HUDEP-2 (cell line): Measurements from ENCODE around the gene PMEPA1.

Experiments
- DNase-seq, 76 experiments: peaks; one replicate each; lab custom pipeline; 2025; ENCODE audit not compliant: unreplicated experiment in 76 of 76; lab: John Stamatoyannopoulos, UW

The PMEPA1 gene

DNA sequence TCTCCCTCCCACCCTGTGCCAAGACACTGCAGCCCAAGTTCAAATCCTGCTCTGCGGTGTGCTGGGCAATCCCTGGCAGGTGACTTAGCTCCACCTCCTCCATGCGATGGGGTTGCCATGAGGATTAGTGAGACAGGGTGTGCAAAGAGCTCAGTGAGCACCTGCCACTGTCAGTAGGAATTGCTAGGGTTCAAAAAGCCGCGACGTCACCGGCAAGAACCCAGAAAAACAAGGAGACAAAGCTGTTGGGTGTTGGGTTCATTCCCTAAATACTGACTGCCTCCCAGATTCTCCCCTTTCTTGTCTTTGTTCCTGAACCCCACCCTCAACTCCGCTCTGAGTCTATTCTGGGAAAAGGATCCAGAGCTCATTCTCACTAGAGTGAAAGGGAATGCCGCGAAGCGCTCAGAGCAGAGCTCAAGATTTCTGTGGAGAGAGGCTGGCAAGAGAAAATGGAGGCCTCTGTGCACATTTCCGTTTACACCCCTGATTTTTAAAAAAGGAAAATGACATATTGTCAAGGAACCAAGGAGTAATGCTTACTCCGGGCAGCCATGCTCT, 13.3 kb downstream of the PMEPA1 start:
- no peak for DNase-seq

DNA sequence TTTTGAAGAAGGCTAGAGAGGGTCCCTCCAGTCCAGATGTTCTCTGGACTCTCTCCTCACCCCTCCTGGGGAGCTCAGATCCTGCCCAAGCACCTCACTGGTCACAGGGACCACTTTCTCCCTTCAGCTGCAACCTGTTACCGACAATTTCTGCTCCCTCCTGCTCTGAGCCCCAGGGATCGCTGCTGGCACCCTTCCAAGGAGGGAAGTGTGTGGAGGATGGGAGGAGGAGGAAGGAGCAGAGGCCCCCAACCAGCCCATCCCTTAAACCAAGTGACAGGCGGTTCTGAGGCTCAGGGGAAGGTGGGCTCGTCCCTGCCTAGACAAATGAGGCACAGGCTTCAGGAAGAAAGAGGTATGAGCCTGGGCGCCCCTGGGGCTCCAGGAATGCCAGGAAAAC, 13.9 kb downstream of the PMEPA1 start:
- DNase-seq: no peak

DNA sequence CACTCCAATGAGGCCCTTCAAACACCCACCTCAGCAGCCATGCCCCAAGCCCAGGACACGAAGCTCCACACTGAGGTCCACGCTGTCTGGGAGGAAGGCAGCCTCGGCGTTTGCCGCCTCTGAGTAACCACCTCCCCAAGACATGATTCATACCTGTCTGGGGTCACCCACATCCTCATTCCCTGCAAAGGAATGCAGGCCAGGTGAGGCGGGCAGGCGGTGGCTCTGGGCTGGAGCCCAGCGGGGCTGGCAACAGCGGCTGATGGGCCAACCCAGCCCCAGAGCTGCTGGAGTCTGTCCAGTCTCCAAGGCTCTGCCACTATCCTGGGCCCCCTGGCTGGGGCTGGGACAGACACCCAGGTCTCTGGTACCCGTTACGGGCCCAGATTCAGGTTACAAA, 14.8 kb downstream of the PMEPA1 start:
- DNase-seq: no peak

DNA sequence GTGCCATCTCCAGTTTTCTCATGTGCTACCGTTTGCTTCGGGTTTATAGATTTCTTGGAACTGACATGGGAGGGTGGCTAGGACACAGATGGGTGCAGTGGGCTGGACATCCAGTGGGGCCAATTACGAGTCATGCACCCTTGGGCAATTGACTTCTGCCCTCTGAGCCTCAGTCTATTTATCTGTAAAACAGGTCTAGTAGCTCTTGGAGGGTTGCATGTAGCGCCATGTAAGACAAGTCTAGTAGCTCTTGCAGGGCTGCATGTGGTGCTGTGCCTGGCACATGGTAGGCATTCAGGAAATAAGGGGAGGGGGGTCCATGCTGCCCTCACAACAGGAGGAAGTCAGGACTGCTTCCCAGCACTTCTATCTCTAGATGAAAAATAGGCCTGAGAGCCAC, 15.3 kb downstream of the PMEPA1 start:
- DNase-seq: no peak

DNA sequence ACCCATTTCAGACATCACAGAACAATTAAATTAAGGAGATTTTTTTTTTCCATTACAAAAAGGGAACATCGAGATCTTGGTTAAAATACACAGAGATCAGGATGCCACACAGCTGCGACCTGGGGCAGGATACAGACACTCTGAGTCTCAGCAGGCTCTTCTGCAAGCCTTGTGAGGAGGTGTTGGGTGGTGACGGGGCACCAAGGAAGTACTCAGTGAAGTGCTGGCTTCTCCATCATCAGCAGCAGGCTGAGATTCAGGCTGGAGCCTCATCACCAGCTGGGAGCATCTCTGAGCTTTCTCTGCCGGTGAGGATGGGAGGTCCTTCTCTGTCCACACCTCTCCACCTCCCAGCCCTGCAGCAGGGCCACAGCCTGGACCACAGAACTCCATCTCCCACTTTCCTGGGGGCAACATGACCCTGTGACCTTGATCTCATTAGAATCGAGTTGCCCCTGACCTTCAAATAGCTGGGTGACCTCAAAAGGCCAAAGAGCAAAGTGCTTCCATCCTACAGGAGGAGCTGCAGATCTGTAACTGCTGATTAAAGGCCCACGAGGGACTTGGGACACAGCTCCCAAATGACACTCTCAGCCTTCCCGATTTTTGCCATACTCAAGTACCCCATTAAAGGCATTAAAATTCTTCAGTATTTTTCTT, 16.0 kb downstream of the PMEPA1 start:
- DNase-seq: no peak

DNA sequence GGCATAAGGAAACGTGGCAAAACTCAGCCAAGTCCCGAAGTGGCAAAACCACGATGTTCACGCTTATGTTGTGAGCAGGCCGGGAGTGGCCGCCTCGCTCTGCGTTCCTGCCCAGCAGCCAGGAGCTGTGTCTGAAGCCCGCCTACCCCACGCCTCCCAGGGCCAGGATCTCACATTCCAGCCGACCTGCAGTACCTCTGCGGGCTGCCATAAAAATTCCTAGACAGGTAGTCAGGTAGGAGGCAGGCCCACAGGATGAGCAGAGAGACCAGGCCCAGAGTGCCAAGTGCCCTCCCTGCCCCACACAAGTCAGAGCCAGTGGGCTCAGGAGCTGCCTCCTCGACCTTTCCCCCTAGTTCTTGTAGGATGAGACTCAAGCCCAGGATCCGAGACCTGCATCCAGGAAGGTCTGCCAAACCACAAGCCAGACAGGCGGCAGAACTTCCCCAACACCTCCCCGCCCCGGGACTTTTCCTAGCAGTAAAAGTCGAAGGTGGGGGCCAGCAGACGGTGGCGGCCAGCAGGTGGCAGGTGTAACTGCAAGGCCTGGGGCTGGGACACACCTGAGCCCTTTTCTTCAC, 16.7 kb downstream of the PMEPA1 start:
- DNase-seq: no peak

DNA sequence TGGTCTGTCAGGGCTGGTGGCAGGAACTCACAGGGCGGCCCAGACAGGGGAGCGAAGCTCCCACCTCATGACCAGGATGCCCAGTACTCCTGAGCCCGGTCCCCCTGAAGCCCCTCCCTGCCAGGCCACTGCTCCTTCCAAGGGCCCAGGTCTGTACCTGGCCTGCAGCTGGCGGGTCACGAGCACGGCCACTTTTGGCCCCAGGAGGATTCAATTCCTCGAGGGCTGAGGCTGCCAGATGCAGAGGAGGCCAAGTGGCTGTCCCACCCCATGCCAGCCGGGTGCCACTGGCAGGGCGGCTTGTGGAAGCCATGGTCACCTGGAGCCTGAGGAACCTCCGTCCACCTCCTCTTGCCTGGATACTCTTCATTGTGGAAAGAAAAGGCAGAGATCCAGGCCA, 17.4 kb downstream of the PMEPA1 start:
- DNase-seq: no peak

DNA sequence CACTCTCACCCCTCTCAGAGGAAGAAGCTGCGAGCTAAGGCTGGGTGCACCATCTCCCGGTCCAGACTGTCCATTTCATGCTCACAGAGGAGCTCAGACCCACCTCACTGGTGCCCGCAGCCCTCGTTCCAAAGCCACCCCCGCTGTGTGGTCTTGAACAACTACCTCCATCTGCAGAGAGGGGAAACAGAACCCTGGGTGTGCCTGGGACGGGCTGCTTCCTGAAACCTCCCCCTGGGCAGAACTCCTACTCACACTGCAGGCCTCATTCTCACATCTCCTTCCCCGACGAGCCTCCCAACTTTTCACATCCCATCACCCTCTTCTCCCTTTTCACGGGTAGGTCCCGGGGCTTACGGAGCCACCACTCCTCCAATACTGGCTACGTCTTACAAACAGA, 18.1 kb downstream of the PMEPA1 start:
- DNase-seq: no peak

DNA sequence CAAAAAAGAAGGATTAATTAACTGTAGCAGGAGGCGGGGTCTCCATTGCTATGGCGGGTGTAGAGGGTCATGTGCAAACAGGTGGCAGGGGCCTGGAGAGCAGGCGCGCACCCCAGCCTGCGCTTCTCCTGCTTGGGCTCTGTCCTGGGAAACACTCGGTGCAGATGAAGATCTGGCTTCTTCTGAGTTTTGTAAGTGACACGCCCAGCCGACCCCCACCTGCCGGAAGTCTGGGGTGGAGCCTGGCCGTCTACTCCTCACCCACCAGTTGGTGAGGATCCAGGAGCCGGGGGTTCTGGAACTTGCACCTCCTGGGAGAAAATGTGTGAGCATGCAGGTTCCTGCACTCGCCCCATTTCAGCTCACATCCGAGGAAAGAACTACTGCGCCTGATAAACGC, 19.3 kb downstream of the PMEPA1 start:
- no peak for DNase-seq

DNA sequence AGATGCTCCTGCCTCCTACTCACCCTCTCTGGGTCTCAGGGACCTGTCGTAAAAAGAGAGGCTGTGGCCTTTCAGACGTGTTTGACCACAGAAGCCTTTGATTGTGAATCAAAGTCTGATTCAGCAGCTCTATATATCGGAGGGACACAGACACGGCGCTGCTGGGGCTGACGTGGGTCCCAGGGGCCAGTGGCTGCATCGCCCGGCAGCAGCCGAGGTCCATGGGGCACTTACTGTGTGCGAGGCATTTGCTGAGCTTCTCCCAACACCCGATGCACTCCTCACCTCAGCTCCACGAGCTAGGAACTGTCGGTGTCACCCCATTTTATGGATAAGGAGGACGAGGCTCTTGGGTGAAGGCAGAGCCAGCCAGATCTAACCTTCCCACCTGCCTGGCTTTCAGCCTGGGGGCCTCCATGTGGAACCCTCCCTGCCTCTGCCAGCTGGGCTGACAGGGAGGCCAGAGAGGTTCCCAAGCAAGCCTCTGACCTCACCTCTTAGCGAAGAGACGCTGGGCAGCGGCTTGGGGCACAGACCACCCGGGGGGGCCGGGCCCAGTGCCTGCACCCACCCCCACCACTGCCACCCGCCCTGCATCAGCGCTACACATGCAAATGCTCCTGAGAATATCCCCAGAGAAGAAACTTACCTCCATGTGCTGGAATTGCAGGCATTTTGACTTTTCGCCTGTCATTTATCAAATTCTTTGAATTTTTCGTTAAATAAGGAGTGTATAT, 19.9 kb downstream of the PMEPA1 start:
- DNase-seq: no peak

DNA sequence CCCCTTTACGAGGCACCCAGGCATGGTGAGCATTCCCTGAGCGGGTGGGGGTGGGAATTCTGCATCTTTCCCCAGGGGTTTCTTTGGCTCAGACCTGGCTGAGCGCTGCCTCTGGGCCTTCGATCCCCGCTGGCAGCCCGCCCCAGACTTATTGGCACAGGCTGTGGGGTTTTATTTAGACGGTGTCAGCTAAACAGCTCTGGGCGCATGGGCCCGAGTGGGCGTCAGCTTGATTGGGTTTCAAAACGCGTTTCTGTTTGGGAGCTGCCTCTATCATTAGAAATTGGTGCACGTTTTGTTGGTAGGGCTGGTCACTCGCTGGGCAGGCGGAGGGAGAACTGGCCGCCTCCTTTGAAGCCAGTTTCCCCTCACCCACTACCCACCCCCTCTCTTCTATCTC, 21.0 kb downstream of the PMEPA1 start:
- no peak for DNase-seq

DNA sequence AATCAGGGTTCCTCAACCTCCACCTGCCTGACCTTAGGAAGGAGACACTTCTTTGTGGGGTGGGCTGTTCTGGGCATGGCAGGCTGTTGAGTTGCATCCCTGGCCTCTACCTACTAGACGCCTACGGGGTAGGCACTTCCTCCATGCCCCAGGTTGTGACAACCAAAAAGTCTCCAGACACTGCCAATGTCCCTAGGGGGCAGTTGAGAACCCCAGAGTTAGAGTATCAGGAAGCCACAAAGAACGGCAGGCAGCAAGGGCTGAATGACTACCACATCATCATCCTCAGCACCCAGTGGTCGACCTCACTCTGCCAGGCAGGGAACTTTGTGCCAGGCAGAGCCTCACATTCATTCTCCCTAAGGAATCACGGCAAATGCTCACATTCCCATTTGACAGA, 21.5 kb downstream of the PMEPA1 start:
- DNase-seq: no peak

DNA sequence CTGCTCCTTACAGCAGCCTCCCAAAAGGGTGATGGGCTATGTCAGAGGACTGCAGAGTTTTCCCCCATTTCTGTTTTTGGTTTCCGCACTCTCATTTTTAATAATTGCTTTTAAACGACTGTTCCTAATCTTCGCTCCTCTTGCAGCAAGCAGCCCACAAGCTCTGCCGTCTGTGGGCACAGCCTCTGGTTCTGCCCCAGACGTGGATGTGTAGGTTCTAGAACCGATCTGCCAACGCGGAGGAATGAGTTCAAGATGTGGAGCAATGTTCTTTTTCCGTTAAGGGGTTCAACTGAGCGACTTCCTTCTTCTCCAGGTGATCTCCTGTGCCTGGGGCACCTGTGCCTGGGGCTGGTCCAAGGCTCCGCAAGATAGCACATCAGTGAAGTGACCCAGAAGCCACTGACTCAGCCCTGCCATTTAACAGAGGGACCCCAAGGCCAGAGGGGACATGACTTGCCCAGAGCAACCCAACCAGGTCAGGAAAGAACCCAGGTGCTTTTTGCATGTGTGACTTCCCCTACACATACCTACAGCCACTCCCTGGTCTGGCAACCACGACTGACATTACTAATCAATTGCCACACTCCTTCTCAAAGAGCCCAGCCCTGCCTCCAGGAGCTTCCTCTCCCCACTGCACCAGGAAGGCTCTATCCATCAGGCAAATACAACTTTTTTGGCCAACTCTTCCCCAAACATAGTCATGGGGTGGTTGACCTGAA, 22.7 kb downstream of the PMEPA1 start:
- no peak for DNase-seq

DNA sequence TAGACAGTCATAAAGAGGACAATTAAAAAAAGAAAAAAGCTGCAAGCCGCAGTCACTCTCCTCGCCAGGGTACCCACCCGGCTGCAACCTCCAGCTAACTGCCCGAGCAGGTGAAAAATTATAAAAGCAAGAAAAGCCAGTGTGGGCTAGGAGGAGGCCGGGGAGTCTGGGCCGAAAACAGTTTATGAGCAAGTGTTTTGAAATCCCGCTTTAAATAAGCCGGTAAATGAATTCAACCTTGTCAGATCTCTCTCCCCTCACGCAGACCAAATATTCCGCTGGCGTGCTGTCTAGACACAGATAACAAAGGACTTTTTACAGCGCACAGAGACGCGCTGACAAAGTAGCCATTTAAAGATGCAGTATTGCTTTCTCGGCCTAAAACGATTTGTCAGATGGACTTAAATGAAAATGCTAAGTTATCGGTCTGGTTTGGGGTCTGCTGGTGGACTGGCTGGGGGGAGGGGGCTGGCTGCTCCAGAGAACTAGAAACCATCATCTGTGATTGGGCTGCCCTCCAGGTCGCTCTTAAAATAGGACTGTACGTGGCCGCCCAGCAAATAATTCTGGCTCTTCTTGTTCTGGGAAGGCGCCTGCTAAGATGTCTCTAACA, 24.6 kb downstream of the PMEPA1 start:
- DNase-seq: no peak

DNA sequence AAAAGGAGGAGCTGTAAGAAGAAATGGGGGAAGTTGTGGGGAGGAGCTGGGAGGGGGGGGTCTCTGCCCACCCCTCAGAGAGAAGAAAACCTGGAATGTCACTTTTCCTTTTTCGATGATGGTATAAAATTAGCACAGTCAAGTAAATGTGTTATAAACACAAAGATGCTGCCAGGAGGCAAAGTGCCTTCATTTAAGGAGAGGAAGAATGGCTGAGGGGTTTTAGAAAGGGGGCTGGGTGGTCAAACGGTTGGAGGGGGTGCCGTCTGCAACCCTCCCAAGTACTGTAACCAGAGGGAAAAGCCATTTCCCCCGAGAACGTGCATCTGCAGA, 25.0 kb downstream of the PMEPA1 start:
- DNase-seq: no peak

DNA sequence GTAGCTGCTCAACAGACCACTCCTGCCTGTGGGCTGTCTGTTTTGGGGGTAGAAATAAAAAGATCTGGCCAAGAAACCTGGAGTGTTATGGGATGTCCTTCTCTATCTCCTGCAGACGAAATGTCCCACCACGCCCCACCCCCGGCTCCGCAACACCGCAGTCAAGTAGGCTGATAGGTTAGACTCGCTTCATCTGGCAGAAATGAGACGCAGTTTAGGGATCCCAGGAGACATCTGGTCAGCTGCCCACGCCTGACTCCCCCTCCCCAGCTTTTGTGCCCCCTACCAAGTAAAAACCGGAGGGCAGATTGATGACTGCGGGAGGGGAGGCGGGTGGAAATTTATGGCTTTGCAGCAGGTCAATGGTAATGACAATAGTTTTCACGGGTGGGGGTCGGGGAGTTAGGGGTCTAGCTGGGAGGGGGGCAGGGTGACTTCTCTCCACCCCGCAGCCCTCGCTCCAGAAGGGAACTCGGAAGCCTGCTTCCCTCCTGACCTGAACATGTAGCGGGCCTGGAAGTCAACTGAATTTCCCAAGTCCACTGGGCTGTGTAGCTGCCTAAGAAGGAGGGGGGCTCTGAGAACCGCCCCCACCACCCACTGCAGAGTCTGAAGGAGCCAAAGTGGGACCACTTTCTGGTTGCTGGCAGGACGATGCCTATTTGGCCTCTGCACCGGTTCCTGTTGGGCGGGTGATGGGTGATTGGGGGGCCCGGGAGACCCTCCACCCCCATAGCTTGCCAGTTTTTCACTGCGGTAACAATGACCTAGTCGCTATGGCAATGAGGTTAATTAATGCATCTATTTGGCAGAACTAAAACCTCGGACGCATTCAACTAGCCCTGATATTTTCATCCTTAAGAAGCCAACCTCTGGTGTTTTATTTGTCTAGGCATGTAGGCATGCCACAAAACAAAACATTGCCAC, 25.7 kb downstream of the PMEPA1 start:
- no peak for DNase-seq

DNA sequence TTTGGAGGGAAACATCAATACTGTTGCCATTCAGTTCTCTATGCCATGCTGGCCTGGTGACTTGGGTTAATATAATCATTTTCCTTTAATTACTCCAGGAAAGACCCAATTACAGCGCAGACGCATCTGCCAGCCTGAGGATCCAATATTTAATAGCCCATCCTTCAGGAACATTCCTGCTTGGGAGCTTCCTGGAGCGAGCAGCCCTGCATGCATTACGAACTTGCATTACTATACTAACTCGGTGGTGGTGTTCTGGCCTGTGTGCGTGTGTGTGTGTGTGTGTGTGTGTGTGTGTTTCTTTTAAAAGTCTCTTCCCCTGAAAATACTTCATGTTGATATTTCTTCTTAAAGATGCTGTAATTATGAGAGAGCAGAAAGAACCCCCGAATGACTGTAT, 26.5 kb downstream of the PMEPA1 start:
- DNase-seq: no peak

DNA sequence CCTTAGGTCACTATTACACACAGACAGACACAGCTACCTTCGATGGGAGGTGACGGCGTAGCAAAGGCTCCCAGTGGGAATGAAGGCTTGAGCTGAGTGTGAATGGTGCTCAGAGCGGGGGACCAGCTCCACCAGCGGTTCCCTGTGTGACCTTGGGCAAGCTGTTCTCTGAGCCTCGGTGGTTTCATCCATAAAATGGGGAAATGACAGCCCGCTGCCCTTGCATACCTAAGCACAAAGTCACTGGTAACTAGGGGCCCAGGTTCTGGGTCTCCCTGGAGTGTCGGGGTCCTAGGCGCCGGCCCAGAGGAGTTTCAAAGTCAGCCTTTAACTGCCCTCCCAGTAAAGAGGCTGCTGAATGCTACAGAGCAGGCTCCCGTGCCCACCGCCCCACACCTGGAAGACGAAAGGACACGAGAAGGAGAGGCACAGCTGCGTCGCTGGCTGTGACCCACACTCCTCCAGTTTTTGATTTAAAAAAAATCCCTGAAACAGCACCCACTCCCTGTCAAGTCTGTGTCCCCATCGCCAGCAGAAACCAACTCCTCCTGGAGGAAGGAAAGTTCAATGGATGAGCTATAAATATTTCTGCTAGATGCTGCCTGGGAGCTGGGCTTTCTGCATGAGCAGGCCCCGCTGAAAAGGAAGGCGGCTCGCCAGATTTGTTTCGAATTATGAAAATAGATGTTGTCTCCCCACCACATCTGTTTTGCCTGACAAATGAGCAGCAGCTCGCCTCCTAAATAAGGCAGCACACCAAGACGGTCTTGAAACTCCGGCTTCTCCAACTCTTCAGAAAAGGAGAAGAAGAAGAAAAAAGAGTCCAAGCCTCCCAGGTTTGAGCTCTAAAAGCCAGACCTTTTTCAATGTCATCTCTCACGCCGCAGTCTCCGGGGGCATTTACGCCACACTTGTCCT, 27.4 kb downstream of the PMEPA1 start:
- DNase-seq: no peak
